Measurements from ENCODE around the gene KMT5C. TPM values are rescaled to one million over a fixed set of nuclear protein-coding genes. Genes with fewer than 3 reads are reported as not detected.

KMT5C gene
- total RNA-seq, 4 donors from 2014 or later, result 5.3 to 22.9 (median 6.8) TPM

DNA sequence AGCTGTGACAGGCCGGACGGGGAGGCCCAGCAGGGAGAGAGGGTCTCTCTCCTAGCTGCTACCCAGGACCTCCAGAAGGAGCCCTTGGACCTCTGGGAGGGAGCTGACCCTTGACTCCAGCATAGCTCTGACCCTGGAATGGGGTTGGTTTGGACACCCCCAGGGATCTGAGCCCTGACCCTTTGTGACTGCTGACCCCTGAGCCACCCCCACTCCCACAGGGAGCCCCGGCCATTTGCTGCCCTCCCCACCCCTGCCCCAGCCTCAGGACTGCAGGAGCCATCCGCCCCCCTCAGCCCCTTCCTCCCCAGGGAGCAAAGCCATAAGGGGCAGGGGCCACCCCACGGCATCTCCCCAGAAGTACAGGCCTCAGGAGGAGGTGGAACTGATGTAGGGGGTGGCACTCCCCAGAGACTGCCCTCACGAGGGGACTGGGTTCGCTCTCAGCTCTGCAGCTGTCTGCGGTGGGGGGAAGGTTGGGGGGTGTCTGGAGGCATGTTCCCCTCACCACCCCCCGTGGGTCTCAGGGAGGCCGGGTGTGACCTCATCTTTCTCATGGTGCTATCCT lies 7.8 kb downstream of the KMT5C start:
- ATAC-seq (ENCODE audit: low FRiP score) (no peak), DNase-seq (ENCODE audit: low spot score) (no peak)
- TF ChIP-seq, protein P1, sequence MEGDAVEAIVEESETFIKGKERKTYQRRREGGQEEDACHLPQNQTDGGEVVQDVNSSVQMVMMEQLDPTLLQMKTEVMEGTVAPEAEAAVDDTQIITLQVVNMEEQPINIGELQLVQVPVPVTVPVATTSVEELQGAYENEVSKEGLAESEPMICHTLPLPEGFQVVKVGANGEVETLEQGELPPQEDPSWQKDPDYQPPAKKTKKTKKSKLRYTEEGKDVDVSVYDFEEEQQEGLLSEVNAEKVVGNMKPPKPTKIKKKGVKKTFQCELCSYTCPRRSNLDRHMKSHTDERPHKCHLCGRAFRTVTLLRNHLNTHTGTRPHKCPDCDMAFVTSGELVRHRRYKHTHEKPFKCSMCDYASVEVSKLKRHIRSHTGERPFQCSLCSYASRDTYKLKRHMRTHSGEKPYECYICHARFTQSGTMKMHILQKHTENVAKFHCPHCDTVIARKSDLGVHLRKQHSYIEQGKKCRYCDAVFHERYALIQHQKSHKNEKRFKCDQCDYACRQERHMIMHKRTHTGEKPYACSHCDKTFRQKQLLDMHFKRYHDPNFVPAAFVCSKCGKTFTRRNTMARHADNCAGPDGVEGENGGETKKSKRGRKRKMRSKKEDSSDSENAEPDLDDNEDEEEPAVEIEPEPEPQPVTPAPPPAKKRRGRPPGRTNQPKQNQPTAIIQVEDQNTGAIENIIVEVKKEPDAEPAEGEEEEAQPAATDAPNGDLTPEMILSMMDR (IDR thresholded peaks at IDR 0.05), result no peak

- TF ChIP-seq, protein P1 (IDR thresholded peaks at IDR 0.05), result no peak
- ATAC-seq (ENCODE audit: low FRiP score) (no peak), DNase-seq (ENCODE audit: low spot score) (no peak)
These were observed 8.8 kb downstream of the KMT5C start for GRCh38 chr19:55348317-55349034.

GRCh38 chr19:55350620-55351315 lies 11.1 kb downstream of the KMT5C start:
- ATAC-seq (ENCODE audit: low FRiP score) (no peak), DNase-seq (ENCODE audit: low spot score) (no peak)
- TF ChIP-seq, protein P1 (IDR thresholded peaks at IDR 0.05), result no peak

DNA sequence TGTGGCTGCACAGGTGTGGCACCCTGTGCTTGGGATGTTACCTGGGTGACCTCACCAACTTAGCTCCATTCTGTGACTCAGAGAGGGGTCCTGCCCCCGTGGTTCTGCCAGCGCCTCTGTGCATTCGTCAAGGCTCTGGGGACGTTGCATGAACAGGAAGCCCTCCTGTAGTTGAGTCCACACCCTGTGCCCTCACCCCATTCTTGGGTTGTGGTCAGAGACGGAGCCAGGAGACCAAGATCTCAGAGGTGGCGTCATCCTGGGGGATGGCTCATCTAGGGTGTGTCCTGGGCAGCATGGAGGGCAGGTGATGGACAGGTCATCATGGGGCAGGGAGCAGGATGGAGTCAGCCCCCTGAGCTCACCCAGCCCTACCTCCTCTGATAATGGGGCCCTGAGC lies 12.4 kb downstream of the KMT5C start:
- no peak for DNase-seq (ENCODE audit: low spot score)
- TF ChIP-seq, protein P1 (IDR thresholded peaks at IDR 0.05), result no peak

DNA sequence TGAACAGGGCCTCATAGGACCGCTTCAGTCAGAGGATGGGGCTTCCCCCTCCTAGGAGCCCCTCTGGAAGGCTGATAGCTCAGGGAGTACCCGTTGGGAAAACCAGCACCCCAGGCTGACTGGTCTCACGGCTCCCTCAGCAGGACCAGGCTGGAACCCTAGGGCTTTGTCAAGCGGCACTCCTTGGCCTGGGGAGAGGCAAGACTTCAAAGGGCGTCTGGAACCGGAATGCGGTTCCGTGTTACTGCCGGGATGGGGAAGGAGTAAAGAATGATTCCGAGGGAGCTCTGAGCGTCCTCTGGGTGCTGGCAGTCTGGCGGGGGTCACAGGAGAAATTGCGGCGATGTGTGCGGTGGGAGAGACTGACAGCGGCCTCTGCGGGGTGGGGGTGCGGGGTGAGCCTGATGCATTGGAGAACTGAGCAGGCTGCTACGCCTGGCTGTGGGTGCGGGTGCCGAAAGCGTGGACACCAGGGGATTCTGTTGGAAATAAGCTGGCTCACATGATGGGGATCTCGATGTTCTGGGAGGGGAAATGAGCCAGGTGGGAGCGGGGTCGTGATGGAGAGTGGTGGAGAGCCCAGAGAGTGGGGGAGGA lies 13.0 kb downstream of the KMT5C start:
- ATAC-seq (ENCODE audit: low FRiP score) (no peak), DNase-seq (ENCODE audit: low spot score) (no peak)
- TF ChIP-seq, protein P1 (IDR thresholded peaks at IDR 0.05), result no peak

More for the DNA sequence above, 12.4 kb downstream of the KMT5C start:
- ATAC-seq (ENCODE audit: low FRiP score), result no peak

GRCh38 chr19:55353356-55353802 lies 13.7 kb downstream of the KMT5C start:
- ATAC-seq (ENCODE audit: low FRiP score), result no peak
- no peak for DNase-seq (ENCODE audit: low spot score)
- TF ChIP-seq, protein P1 (IDR thresholded peaks at IDR 0.05), result no peak

Data from omental fat pad (tissue), 4 donors.